Renal cortex interstitium (tissue), 11 donors: Measurements from ENCODE around the gene KCNH8. TPM values are rescaled to one million over a fixed set of nuclear protein-coding genes. Genes with fewer than 3 reads are reported as not detected.

Experiments used
- DNase-seq, 11 donors: peaks; one replicate each; pipeline ENCODE4 v3.0.0-alpha.2; 2013; ENCODE audit warnings: low read depth in 9 of 11, low spot score in 4 of 11; ENCODE audit errors: extremely low read depth in 1 of 11
- polyA plus RNA-seq, 3 donors: library from polyadenylated mRNA; unstranded; fragments of 120-200 nt; gene quantifications; one replicate each; pipeline ENCODE4 v1.2.1, GENCODE V29; 2013; ENCODE audit not compliant: insufficient read length in 3 of 3

Gene KCNH8
- polyA plus RNA-seq, 3 donors, result 0.95 to 1.4 (median 1.3) TPM

DNA sequence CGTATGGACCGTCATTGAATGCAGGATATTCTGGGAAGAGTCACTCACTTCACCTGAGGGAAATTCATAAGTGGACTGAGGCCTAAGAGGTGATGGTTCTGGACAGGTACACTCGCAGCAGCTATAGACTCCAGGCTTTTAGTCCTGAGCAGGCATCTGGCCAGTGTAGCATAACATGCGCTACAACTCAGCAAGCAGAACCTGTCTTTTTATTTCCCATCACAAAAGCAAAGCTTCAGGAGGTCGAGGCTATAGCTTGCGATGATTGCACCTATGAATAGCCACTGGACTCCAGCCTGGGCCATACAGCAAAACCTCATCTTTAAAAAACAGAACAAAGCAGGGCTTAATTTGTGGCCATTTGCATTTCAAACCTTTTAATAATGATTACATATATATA lies 185.8 kb downstream of the KCNH8 start:
- no peak for DNase-seq

GRCh38 chr3:19338769-19339168 lies 190.5 kb downstream of the KCNH8 start:
- no peak for DNase-seq

GRCh38 chr3:19342389-19342788 lies 194.1 kb downstream of the KCNH8 start:
- DNase-seq, result peak in 1 of 11 donors; percentile 8

- no peak for DNase-seq
These were observed 198.4 kb downstream of the KCNH8 start for GRCh38 chr3:19346759-19347158.

- DNase-seq, result no peak
These were observed 199.4 kb downstream of the KCNH8 start for GRCh38 chr3:19347671-19348070.

GRCh38 chr3:19348500-19348899 lies 200.2 kb downstream of the KCNH8 start:
- no peak for DNase-seq

- DNase-seq, result no peak
These were observed 200.7 kb downstream of the KCNH8 start for GRCh38 chr3:19348941-19349564.

GRCh38 chr3:19357947-19358346 lies 209.6 kb downstream of the KCNH8 start:
- no peak for DNase-seq

- no peak for DNase-seq
These were observed 214.8 kb downstream of the KCNH8 start for GRCh38 chr3:19363071-19363470.

- no peak for DNase-seq
These were observed 215.8 kb downstream of the KCNH8 start for GRCh38 chr3:19364148-19364547.

DNA sequence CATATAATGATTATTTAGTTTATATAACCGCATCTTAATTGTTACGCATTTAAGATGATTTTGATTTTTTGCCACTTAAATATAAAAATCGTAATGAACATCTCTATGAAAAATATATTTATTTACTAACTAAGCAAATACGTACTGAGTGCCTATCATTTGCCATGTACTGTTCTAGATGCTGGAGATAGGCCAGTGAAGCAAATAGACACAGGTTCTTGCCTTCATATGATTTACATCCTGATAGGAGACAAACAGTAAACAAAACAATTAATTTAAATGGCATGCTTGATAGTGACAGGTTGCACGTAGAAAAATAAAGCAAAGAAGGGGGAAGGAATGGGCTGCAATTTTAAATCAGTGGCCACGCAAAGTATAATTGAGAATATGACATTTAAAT lies 217.2 kb downstream of the KCNH8 start:
- no peak for DNase-seq

DNA sequence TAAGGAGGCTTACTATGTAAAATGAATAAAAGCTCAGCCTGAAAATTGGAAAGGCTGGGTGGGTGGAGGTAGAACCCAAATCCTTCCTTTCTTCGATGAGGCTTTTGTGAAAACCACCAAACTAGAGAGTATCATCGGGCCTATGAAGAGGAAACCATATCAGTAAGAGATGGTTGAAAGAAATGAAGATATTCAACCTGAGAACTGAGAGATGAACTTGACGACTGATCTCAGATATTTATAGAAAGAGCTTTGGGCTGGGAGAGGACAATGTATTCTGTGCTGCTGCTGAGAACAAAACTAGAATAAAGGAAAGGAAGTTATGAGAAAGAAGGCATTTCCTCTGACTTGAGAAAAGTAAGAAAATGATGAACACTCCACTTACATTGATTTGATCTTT lies 236.6 kb downstream of the KCNH8 start:
- DNase-seq, result no peak

GRCh38 chr3:19392150-19392549 lies 243.8 kb downstream of the KCNH8 start:
- DNase-seq, result no peak

- DNase-seq, result no peak
These were observed 246.6 kb downstream of the KCNH8 start for GRCh38 chr3:19394946-19395345.

- no peak for DNase-seq
These were observed 248.4 kb downstream of the KCNH8 start for GRCh38 chr3:19396726-19397125.

DNA sequence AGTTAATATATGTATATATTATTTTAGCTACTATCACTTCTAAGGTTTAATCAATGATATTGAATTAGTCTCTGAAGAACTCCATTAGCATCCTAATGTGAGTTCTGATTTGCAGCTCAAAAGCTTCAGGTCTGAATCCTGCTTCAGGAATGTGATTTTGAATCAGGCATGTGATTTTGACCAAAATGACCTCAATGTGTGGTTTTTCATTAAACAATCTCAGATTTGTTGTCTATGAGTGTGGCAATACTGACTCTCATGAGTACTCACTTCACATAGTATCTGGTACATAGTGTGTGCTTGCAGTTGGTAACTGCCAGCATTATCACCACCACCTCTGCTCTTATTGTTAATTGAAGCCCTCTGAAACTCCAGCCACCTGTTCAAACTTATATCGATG lies 251.0 kb downstream of the KCNH8 start:
- DNase-seq, result no peak

GRCh38 chr3:19399836-19400235 lies 251.5 kb downstream of the KCNH8 start:
- DNase-seq, result no peak

- DNase-seq, result no peak
These were observed 271.8 kb downstream of the KCNH8 start for GRCh38 chr3:19420159-19420558.

DNA sequence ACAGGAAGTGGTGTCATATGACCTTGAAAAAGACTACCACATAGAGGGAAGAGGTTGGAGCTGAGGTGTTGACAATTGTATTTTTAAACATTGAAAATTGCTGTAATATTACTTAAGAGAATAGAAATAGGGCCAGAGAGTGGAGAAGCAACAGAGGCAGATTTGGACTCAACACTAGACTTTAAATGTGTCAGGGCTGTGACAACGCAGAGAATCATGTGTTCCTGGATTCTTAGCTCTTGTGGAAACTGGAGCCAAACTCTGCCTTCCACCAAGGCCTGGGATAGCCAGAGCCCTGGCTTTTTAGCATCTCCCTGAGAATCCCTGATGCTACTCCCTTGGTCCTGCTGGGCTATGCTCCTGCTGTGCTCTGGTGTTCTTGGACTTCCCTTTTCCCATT lies 277.5 kb downstream of the KCNH8 start:
- DNase-seq, result no peak

DNA sequence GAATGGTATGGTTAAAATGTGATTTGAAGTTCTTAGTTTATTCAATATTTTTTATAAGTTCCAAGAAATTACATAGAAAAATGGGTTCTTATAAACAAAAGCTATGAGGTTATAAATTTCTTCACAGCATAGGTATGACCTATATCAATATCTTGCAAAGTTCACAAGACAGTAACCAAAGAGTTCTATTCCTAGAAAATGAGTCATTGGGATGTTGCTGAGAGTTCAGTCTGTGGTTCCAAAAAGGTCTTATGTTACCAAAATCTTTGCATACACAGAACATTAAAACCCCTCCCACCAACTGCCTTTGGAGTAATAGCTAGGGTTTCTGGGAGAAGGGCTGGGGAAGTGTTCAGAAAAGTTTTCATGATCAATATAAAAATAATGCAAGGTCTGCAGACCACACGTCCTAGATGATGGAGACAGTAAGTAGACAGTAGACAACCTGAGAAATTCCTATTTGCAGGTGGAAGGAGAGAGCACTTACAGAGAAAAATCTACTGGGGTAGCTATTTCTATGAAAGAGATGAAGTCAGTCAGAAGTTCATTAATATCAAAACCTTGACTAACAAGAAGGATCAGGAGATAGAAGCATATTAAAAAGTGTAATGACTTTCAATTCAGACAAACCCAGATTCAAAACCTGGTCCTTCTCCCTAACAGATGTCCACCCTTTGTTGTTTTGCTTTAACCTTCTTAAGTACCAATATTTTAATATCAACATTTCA lies 279.3 kb downstream of the KCNH8 start:
- no peak for DNase-seq

GRCh38 chr3:19428729-19429128 lies 280.4 kb downstream of the KCNH8 start:
- DNase-seq, result no peak
